Activated gamma-delta T cell treated with anti-CD3 and anti-CD28 coated beads, Interleukin-2, amount 50 U/mL, for 16 hours (primary cell): Measurements from ENCODE around the gene SMARCA2.
A peak's percentile ranks its signal among the peaks of the same experiment; 100 is the strongest.

ENCODE experiments used
- DNase-seq: peaks from one replicate; pipeline ENCODE4 v3.0.0-alpha.2; 2020; ENCODE audit warnings: low read depth

Gene SMARCA2

GRCh38 chr9:2040828-2041227 lies 25.7 kb downstream of the SMARCA2 start:
- no peak for DNase-seq

DNA sequence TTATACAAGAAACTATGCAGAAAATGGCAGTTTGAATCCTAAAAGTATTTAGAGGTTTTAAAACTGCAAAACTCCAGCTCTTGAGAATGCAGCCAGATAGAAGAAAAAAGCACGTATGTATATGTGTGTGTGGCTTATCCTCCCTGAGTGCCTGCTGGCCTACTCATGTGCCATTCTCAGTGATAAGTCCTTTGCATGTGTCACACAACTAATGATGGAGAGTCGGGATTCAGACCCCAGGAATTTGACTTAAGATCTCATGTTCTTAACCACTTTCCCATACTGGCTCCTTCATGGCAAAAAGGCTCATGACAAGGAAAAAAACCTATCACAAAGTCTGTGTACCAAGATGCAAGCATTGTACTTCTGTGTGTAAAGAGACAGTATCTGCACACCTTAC lies 26.6 kb downstream of the SMARCA2 start:
- DNase-seq, result no peak

GRCh38 chr9:2043243-2043642 lies 28.1 kb downstream of the SMARCA2 start:
- no peak for DNase-seq

DNA sequence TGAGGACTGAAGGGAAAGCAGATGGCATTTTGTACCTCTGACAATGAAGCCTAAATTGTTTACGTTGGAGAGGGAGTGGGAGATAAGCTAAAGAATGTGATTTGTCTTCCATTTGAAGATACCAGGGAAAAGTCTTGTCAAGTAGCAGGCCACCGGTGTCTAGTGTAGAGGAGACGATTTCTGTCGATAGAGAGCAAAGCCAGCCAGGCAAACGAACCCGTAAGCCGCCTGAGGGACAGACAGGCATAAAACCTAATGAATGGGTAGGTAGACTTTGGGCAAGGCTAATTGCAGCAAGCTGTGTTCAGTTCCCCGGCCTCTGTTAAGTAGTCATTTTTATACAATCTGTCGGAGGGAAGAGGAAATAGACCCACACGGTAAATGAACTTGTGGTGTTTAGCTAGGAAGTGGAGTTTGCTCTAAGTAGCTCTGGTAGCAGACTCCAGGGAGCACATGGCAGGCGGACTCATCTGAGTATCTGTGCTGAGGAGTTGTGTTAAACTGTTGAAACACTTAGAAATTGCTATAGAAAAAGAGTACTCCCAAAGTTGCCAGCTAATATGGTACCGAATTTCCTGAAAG lies 28.8 kb downstream of the SMARCA2 start:
- DNase-seq, result no peak

GRCh38 chr9:2047144-2047671 lies 32.1 kb downstream of the SMARCA2 start:
- no peak for DNase-seq

- no peak for DNase-seq
Observed at GRCh38 chr9:2047916-2048315, 32.8 kb downstream of the SMARCA2 start.

DNA sequence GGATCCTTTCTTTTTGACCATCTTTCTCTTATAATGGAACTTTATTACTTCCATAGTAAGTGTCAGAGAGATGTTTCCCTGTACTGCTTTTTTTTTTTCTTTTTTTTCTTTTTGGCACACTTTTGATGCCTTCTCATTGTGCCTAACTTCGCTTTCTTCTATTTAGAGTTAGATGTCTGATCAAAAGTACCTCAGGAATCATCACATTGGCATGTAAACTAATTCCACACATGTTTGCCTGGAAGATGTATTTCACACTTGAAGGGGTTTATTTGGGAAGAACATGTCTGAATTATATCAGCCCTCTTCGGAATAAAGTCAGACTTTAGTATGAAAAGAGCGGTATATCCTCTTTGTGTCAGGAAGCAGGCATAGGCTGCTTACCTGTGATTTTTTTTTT lies 35.1 kb downstream of the SMARCA2 start:
- no peak for DNase-seq

GRCh38 chr9:2053883-2054845 lies 39.0 kb downstream of the SMARCA2 start:
- peak; percentile 34 for DNase-seq

DNA sequence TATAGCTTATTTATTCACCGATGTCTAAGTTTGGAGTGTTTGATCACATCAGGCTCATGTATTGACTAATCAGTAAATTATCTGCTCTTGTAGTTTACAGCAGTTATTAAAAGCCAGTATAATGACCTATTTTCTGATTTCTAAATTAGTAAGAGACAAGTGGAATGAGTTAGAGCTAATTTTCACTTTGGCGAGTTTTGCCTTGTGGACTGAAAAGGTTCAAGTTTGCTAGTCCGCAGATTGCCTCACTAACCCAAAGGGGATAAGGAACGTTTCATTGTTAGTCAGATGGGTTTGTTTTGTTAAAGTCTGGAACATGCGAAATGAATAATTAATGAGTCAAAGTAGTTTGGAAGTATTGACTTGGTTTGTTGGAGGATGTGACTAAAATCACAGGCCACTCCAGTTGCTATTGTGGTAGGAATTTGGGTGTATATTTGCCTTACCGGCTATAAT lies 40.1 kb downstream of the SMARCA2 start:
- no peak for DNase-seq

GRCh38 chr9:2059274-2059929 lies 44.3 kb downstream of the SMARCA2 start:
- no peak for DNase-seq

GRCh38 chr9:2060424-2060823 lies 45.3 kb downstream of the SMARCA2 start:
- no peak for DNase-seq

- no peak for DNase-seq
Observed at GRCh38 chr9:2065704-2066103, 50.6 kb downstream of the SMARCA2 start.

- DNase-seq, result no peak
Observed at GRCh38 chr9:2066312-2067273, 51.4 kb downstream of the SMARCA2 start.

- DNase-seq, result no peak
Observed at GRCh38 chr9:2072752-2073405, 57.7 kb downstream of the SMARCA2 start.

GRCh38 chr9:2082772-2083171 lies 67.6 kb downstream of the SMARCA2 start:
- no peak for DNase-seq

- DNase-seq, result no peak
Observed at GRCh38 chr9:2083479-2083878, 68.3 kb downstream of the SMARCA2 start.

DNA sequence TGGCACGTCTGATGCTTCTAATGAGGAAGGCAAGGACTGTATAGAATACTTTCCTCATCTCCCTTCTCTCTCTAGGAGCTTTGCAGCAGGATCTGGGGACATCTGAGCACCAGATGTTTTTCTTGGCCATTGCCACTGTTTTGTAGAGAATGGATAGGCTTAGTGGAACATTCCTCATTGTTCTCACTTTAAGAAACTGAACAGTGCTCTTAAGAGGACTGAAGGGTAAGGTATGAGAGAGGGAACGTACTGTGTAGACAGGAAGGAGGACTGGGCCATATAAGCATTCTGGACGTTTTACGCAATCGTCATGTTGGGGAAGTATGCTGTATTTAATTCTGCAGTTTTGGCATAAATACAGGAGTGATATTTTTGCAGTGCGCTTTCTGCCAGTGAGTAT lies 70.6 kb downstream of the SMARCA2 start:
- no peak for DNase-seq

- DNase-seq, result no peak
Observed at GRCh38 chr9:2086116-2086515, 71.0 kb downstream of the SMARCA2 start.

DNA sequence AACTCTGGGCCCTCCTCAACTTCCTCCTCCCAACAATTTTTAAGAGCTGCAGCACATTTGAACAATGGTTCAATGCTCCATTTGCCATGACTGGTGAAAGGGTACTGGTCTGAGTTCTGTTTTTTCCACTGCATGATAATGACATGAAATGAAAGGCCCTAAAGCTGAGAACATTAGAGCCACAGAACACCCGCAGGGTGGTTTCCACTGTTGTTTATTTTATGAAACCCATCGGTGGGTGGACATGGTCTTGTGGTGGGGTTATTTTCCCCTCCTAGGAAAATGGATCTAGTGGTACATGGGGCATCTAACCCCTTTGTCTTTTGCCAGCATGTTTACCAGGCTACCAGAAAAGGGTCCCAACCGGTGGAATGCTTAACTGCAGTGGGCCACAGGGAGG lies 71.8 kb downstream of the SMARCA2 start:
- no peak for DNase-seq

GRCh38 chr9:2087500-2088313 lies 72.6 kb downstream of the SMARCA2 start:
- DNase-seq, result no peak
